GM19023 (cell line): Measurements from ENCODE around the gene ATP1A3.
"Not testable (repeated sequence)": the region's sequence is repeated elsewhere in the genome, so short reads cannot be mapped to it uniquely, and the experiment has no call there.

ENCODE experiments used
- ATAC-seq: cut with Tn5 transposase; IDR thresholded peaks from one replicate; pipeline ENCODE4 v1.9.1; 2021; ENCODE audit warnings: mild to moderate bottlenecking, moderate library complexity; ENCODE audit not compliant: unreplicated experiment

The ATP1A3 gene

DNA sequence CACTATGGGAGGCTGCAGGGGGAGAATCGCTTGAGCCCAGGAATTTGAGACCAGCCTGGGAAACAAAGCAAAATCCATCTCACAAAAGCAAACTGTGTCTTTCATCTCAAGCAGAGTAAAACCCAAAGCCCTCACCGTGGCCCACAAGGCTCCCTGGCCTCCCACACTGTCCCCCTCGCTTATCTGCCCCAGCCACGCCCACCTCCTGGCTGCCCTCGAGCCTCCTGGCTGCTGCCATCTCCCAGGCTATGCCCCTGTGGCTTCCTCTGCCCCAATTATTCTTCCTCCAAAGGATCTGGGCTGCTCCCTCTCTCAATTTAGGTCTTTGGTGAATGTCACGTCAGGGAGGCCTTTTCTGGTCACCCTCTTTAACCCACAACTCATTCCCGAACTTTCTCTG lies 38.5 kb downstream of the ATP1A3 start:
- ATAC-seq = no peak

- ATAC-seq = no peak
Measured at GRCh38 chr19:41951686-41952172, 42.3 kb downstream of the ATP1A3 start.

DNA sequence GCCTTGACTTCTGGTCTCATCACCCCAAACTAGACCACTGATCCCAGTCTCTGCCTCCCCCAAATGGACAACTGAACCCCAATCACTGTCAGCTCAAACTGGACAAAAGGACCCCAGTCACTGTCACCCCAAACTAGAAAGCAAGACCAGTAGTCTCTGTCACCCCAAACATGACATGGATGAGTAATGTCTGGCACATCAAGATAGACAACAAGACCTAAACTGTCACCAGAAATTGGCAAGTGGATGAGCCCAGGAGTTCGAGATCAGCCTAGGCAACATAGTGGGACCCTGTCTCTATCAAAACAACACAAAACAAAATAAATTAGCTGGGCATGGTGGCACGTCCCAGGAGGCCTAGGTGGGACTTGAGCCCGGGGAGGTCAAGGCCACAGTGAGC lies 46.9 kb downstream of the ATP1A3 start:
- no peak for ATAC-seq

GRCh38 chr19:41945135-41945766 lies 48.8 kb downstream of the ATP1A3 start:
- ATAC-seq = peak; percentile 68

DNA sequence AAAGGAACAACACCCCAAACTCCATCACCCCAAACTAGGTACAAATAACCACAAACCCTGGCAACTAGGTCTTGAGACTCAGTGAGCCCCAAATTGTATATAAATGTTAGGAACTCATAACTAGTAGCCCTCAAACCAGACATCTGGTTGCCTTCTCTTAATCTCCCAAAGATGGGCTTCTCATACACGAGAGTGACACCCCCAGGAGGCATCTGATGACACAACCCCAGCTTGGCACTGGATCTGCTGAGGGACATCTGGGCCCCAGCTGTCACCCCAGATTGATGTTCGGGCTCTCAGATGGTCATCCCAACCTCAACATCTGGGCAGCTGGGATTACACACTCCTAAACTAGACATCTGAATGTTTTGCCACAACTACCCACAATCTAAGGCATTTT lies 49.7 kb downstream of the ATP1A3 start:
- ATAC-seq = no peak

DNA sequence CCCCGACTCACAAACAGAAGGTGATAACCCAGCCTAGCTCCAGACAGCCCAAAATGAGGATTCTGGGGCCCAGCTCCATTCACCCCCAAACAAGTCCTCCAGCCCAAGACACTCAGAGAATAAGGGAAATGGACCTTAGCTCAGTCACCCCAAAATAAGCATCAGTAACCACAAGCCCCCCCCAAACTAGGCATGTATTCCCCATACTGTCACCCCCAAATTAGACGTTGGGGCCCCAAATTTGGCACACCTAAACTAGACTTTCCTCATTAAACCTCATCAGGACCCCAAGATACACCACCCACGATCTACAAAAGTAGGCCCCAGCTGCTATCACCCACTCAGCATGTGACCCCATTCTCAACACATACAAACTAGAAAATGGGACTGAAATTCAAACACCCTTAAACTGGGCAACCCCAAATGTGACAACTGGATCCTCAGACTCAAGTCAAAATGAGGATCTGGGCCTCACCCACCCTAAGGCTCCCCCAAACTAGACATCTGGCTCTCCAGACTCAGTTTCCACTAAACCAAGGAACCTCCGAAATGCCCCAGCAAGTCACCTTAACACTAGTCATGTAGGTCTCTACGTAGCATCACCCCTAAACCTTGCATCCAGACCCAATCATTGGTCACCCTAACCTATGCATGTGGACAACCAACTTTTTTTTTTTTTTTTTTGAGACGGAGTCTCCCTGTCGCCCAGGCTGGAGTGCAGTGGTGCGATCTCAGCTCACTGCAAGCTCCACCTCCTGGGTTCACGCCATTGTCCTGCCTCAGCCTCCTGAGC lies 52.4 kb downstream of the ATP1A3 start:
- no peak for ATAC-seq

- ATAC-seq = no peak
Measured at GRCh38 chr19:41940731-41941409, 53.2 kb downstream of the ATP1A3 start.

GRCh38 chr19:41939861-41940730 lies 53.9 kb downstream of the ATP1A3 start:
- ATAC-seq = no peak

DNA sequence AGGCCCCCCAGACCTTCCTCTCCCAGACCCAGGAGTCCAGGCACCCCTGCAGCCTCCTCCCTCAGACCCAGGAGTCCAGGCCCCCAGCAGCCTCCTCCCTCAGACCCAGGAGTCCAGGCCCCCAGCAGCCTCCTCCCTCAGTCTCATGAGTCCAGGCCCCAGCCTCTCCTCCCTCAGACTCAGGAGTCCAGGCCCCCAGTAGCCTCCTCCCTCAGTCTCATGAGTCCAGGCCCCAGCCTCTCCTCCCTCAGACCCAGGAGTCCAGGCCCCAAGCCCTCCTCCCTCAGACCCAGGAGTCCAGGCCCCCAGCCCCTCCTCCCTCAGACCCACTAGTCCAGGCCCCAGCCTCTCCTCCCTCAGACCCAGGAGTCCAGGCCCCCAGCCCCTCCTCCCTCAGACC lies 54.8 kb downstream of the ATP1A3 start:
- ATAC-seq = not testable (repeated sequence)

GRCh38 chr19:41937525-41938468 lies 56.2 kb downstream of the ATP1A3 start:
- ATAC-seq = no peak

DNA sequence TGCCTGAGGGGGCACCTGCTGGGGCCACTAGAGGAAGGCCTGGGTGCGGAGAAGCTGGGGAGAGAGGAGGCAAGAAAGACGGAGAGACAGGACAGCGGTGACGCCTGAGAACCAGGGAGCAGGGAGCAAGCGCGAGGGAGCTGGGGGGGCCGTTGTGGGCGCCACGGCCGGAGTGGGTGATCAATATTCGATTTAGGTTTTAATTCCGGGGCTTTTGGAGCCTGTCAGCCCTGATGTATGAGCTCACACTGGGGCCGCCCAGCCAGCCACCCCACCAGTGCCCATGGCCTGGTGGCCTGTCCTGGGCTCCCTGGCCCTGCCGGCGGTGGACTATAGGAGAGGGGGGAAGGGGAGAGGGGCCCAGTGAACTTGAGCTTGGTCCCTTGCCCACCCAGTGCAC lies 57.1 kb downstream of the ATP1A3 start:
- ATAC-seq = no peak

- ATAC-seq = no peak
Measured at GRCh38 chr19:41936416-41936850, 57.6 kb downstream of the ATP1A3 start.

- ATAC-seq = no peak
Measured at GRCh38 chr19:41935760-41936415, 58.1 kb downstream of the ATP1A3 start.

GRCh38 chr19:41934849-41935374 lies 59.1 kb downstream of the ATP1A3 start:
- ATAC-seq = no peak

DNA sequence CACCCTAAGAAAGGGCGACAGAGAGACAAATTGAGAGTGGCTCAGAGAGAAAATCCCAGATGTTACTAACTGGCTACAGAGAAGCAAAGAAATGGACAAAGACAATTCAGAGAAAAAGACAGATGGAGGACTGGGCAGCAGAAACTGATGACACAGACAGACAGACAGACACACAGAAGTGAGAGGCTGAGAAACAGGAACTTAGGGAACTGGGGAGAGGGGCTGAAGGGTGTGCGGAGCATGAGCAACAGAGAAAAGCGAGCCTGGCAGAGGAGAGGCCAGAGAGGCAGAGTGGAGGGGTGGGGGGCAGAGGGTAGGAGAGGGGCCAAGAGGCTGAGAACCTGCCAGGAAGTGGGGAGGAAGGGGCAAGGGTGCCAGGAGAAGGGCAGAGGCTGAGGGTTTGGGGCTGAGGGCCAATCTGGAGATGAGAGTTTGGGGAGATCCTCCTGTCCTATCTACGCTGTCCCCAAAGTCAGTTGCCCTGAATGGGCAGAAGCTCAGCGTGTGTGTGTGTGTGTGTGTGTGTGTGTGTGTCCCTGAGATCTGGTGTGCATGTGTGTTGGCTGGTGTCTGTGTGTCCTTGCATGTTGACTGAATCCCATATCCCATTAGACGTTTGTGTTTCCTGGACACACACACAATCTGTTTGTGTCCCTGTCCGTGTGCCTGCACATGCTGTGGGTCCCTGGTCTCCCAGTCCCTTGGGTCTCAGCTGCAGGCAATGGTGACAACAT lies 60.2 kb downstream of the ATP1A3 start:
- no peak for ATAC-seq

DNA sequence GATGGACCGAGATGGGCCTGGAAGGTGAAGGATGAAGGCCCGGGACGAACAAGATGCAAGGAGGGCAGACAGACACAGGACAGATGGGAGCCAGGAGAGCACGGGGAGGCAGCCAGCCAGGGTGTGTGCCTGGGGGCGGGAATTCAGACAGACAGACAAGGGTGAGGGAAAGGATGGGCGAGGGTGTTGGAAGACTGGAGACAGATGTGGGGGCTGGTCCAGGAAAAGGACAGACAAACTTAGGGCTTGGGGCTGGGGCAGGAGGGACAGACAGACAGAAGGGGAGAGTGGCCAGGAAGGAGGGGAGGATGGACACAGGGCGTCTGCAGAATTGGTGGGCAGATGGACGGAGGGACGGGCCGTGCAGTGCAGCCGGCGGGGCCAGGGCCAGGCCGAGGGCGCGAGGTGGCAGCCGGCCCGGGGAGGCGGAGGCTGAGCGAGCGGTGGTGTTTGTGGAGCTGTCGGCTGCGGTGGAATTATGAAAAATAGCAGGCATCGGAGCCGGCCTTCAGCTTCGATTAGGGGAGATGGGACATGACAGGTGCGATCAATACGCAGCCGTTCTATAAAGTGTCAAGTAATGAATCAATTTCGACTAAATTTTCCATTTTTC lies 61.2 kb downstream of the ATP1A3 start:
- no peak for ATAC-seq

DNA sequence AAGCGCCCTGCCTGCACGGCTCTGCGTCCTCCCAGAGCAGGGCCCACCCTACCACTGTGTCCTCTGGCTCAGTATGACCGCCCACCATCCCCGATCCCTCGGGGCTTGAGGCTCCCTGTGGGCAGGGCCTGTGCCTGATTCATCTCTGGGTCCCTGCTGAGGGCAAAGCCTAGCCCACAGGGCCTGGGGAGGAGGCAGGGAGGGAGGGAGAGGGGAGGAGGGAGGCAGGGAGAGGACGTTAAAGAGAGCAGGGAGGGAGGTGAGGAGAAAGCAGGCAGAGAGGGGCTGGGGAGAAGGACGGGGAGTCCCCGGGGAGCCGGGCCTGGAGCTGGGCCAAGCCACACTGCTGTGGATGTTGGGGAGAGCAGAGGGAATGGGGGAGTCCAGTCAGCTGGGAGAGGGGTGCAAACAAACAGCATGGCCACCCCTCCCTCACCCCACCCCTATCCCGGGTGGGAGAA lies 61.7 kb downstream of the ATP1A3 start:
- ATAC-seq = no peak
